Brain microvascular endothelial cell (primary cell): ENCODE data around the gene TMPRSS2.

Experiments used
- DNase-seq: peaks from one replicate; pipeline ENCODE4 v3.0.0-alpha.2; 2020
- H3K27ac ChIP-seq: fragments of 250-450 bp; sonication (Bioruptor Pico); 2 replicates; pipeline ENCODE4 v1.5.1; 2020; ENCODE audit warnings: mild to moderate bottlenecking, moderate library complexity
- H3K27me3 ChIP-seq: fragments of 250-450 bp; sonication (Bioruptor Pico); replicated peaks from 2 replicates; pipeline ENCODE4 v1.5.1; 2020; ENCODE audit warnings: mild to moderate bottlenecking
- H3K36me3 ChIP-seq: fragments of 250-450 bp; sonication (Bioruptor Pico); replicated peaks from 2 replicates; pipeline ENCODE4 v1.5.1; 2020; ENCODE audit warnings: mild to moderate bottlenecking
- H3K4me3 ChIP-seq: 2 replicates; pipeline ENCODE4 v1.5.1; 2011; ENCODE audit warnings: low read depth, mild to moderate bottlenecking, control low read depth, low read length, moderate library complexity
- in situ Hi-C: cut with HindIII; loops from 2 replicates; pipeline ENCODE4 v1.10.0; 2017; ENCODE audit warnings: low sequenced_read_pairs, low pct_ligation_motif_present
- TF ChIP-seq, protein P1 (sequence below): IDR thresholded peaks from 2 replicates; pipeline ENCODE4 v1.5.1; 2011; ENCODE audit warnings: low read depth, mild to moderate bottlenecking, moderate library complexity, low read length, control low read depth, inconsistent platforms; ENCODE audit errors: missing control alignments

TMPRSS2 gene

GRCh38 chr21:41431788-41432548 is 76.0 kb downstream of the TMPRSS2 start:
- Histone ChIP-seq H3K27me3 (no peaks in the 10 kb centered on the region), H3K27ac (no peak overlapping the region), H3K4me3 (no peak overlapping the region), H3K36me3 (no peaks in the 10 kb centered on the region)
- DNase-seq = no peak
- TF ChIP-seq, protein P1, sequence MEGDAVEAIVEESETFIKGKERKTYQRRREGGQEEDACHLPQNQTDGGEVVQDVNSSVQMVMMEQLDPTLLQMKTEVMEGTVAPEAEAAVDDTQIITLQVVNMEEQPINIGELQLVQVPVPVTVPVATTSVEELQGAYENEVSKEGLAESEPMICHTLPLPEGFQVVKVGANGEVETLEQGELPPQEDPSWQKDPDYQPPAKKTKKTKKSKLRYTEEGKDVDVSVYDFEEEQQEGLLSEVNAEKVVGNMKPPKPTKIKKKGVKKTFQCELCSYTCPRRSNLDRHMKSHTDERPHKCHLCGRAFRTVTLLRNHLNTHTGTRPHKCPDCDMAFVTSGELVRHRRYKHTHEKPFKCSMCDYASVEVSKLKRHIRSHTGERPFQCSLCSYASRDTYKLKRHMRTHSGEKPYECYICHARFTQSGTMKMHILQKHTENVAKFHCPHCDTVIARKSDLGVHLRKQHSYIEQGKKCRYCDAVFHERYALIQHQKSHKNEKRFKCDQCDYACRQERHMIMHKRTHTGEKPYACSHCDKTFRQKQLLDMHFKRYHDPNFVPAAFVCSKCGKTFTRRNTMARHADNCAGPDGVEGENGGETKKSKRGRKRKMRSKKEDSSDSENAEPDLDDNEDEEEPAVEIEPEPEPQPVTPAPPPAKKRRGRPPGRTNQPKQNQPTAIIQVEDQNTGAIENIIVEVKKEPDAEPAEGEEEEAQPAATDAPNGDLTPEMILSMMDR = no peak
- in situ Hi-C loops = no loop called here

GRCh38 chr21:41429925-41430491 is 78.0 kb downstream of the TMPRSS2 start:
- Histone ChIP-seq H3K27me3 (no peaks in the 10 kb centered on the region), H3K27ac (no peak overlapping the region), H3K36me3 (no peaks in the 10 kb centered on the region), H3K4me3 (no peak overlapping the region)
- TF ChIP-seq, protein P1 = no peak
- no peak for DNase-seq
- in situ Hi-C loops = no loop called here

DNA sequence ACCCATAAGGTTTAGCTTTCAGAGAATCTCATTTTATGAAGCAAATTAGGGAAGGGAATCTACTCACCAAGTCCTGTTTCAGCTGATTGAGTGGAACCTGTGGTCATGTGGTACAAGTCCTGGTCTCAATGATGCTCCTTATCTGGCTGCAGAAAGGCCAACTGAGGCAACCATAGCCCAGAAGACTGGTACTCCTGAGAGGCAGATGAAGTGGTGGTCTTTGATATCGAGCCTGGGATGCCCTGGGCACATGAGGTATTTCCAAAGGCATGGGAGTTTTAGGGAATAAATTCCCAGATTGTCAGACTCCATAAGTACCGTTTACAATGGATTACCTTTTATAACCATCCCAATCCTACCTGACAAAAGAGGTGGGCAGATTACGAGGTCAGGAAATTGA is 78.7 kb downstream of the TMPRSS2 start:
- TF ChIP-seq, protein P1 = no peak
- Histone ChIP-seq H3K4me3 (no peak overlapping the region), H3K27ac (no peak overlapping the region), H3K36me3 (no peaks in the 10 kb centered on the region), H3K27me3 (no peaks in the 10 kb centered on the region)
- in situ Hi-C loops = no loop called here
- DNase-seq = no peak

DNA sequence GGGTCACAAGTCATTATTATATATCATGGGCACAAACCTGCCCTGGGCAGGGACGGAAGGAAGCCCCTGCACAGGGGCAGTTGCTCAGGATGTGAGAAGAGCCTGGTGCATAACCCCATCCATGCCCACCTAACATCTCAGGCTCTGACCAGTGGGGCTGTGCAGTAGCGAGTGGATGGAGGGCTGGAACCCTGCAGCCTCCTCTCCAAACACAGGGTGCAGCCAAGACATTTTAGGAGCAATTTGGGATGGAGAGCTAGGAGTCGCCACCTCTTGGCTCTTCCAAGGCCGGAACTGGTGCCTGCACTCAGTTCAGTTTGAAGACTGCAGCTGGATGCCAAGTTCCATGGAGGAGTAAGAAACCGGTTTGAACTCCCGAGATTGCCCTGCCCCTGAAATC is 79.1 kb downstream of the TMPRSS2 start:
- Histone ChIP-seq H3K27me3 (no peaks in the 10 kb centered on the region), H3K27ac (no peak overlapping the region), H3K4me3 (no peak overlapping the region), H3K36me3 (no peaks in the 10 kb centered on the region)
- in situ Hi-C loops = no loop called here
- DNase-seq = no peak
- TF ChIP-seq, protein P1 = no peak

- in situ Hi-C loops = no loop called here
- no peak for DNase-seq
- no peak overlapping the region for H3K27ac ChIP-seq
- H3K36me3 ChIP-seq = no peaks in the 10 kb centered on the region
- H3K27me3 ChIP-seq = no peaks in the 10 kb centered on the region
- no peak overlapping the region for H3K4me3 ChIP-seq
- TF ChIP-seq, protein P1 = no peak
Measured at GRCh38 chr21:41428311-41428710, 79.6 kb downstream of the TMPRSS2 start.

DNA sequence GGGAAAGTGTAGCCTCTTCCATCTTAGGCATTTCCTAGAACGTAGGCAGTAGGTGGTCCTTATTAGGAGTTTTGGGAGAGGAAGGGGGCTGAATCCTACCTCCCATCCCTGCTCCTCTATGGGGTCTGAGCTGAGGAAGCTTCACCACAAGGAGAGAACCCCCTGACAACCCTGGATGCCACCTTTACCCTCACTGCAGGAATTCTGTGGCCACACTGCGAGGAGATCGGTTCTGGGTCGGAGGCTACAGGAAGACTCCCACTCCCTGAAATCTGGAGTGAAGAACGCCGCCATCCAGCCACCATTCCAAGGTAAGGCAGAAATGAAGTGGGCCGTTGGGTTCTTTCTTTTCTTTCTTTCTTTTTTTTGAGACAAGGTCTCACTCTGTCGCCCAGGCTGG is 80.4 kb downstream of the TMPRSS2 start:
- H3K27ac ChIP-seq = no peak overlapping the region
- DNase-seq = no peak
- no peaks in the 10 kb centered on the region for H3K36me3 ChIP-seq
- H3K4me3 ChIP-seq = no peak overlapping the region
- H3K27me3 ChIP-seq = no peaks in the 10 kb centered on the region
- TF ChIP-seq, protein P1 = no peak
- in situ Hi-C loops = no loop called here
